ENCODE measurements around the gene NXPH4. TPM values are rescaled to one million over a fixed set of nuclear protein-coding genes. Genes with fewer than 3 reads are reported as not detected.

Gene NXPH4
- total and polyA plus RNA-seq, 10 of the 15 experiments (the other 5 are each of a cell fraction or from before 2014, with no cell fraction given) = 0.03 to 0.26 TPM; not detected in 8

- TF ChIP-seq JUND (IDR thresholded peaks at IDR 0.05; ENCODE audit: low read depth, low read length) (no peak), USF1 (IDR thresholded peaks at IDR 0.05; ENCODE audit: borderline replicate concordance, extremely low read length, insufficient read depth, low read depth, low read length) (no peak), ZBTB33 (IDR thresholded peaks at IDR 0.05) (no peak), CHD1 (IDR thresholded peaks at IDR 0.05; ENCODE audit: low read depth, low read length) (no peak), RCOR1 (conservative IDR thresholded peaks at IDR 0.05; ENCODE audit: low read depth, low read length) (no peak), ZNF384 (IDR thresholded peaks at IDR 0.05; ENCODE audit: borderline replicate concordance, low read depth, low read length) (no peak), RAD51 (IDR thresholded peaks at IDR 0.05) (no peak), POLR2AphosphoS5 (IDR thresholded peaks at IDR 0.05; ENCODE audit: low read length) (no peak), NR2C2 (IDR thresholded peaks at IDR 0.05; ENCODE audit: borderline replicate concordance, control insufficient read depth, insufficient read length, low read depth) (no peak), EZH2 (IDR thresholded peaks at IDR 0.05; ENCODE audit: borderline replicate concordance, control insufficient read depth, low read depth, low read length) (no peak), BRCA1 (IDR thresholded peaks at IDR 0.05; ENCODE audit: low read depth, low read length) (no peak), SPI1 (IDR thresholded peaks at IDR 0.05; ENCODE audit: borderline replicate concordance, insufficient read depth, low read depth, low read length) (no peak), NRF1 (conservative IDR thresholded peaks at IDR 0.05; ENCODE audit: low read depth, low read length) (no peak)
- intact Hi-C loops (cut with micrococcal nuclease; ENCODE audit: unreplicated experiment) (no loop called here), in situ Hi-C loops (cut with MboI) (loop anchor here (5.0 kb wide), 1 partner anchor 420 kb away; no protein-coding TSS in a partner anchor)
- SMC1A ChIA-PET (ENCODE audit: uncharacterized antibody, unreplicated experiment) = no interaction called here
- Histone ChIP-seq H3K9me3 (replicated peaks; ENCODE audit: control insufficient read depth, insufficient read depth, low read length) (no peaks in the 10 kb centered on the region), H3K4me2 (ENCODE audit: control insufficient read depth, insufficient read depth) (no peak overlapping the region), H3K9ac (ENCODE audit: control insufficient read depth, insufficient read depth, low read length) (no peak overlapping the region), H3K79me2 (ENCODE audit: control insufficient read depth, insufficient read depth, low read length) (no peaks in the 10 kb centered on the region), H3K36me3 (ENCODE audit: control insufficient read depth in 2 of 2, insufficient read depth in 2 of 2, low read length in 1 of 2) (no peaks in the 10 kb centered on the region), H3K4me3 (no peak overlapping the region), H2AFZ (ENCODE audit: control insufficient read depth, low read depth, low read length) (no peak overlapping the region), H3K4me1 (ENCODE audit: control insufficient read depth, insufficient read depth, low read length) (no peaks in the 10 kb centered on the region), H4K20me1 (ENCODE audit: control insufficient read depth, insufficient read depth) (no peaks in the 10 kb centered on the region; the same call in 1 of the 2 replicates), H3K27me3 (replicated peaks in 1 of 2; ENCODE audit: control insufficient read depth in 2 of 2, insufficient read depth in 2 of 2, low read length in 1 of 2) (no peaks in the 10 kb centered on the region; a peak in 2 of 4 replicates), H3K27ac (ENCODE audit: control insufficient read depth, insufficient read depth) (no peak overlapping the region)
- ATAC-seq = no peak
- no TSS peak for BruUV-seq (replicated peaks)
- RAD21 ChIA-PET (ENCODE audit: unreplicated experiment) = interaction anchor here (0.8 to 3.4 kb wide), 2 partner anchors 53 to 65 kb away, joined by 4 to 13 read pairs; no protein-coding TSS in a partner anchor
- POLR2A ChIA-PET = no interaction called here
- FAIRE-seq = no peak
- CTCF ChIA-PET = interaction anchor here (1.3 to 5.4 kb wide), 7 partner anchors 10 to 171 kb away, joined by 3 to 66 read pairs (median 7); partner anchors contain the start of gene STAT6
- no peak for DNase-seq (ENCODE audit: low read depth, low spot score)
- WGBS (ENCODE audit: insufficient coverage, insufficient replicate concordance, low lambda C conversion rate, missing lambda C conversion rate) = 48% methylated on average over 9 of the region's 9 CpGs
Measured at GRCh38 chr12:57176846-57177245, 39.7 kb upstream of the NXPH4 start.
